Femur (tissue), 1 donor: Measurements from ENCODE around the gene PKN1.
A peak's percentile ranks its signal among the peaks of the same experiment; 100 is the strongest.
"Not testable (repeated sequence)": the region's sequence is repeated elsewhere in the genome, so short reads cannot be mapped to it uniquely, and the experiment has no call there.

Source experiments
- DNase-seq: peaks from one replicate; pipeline ENCODE4 v3.0.0-alpha.2; 2017

The PKN1 gene

DNA sequence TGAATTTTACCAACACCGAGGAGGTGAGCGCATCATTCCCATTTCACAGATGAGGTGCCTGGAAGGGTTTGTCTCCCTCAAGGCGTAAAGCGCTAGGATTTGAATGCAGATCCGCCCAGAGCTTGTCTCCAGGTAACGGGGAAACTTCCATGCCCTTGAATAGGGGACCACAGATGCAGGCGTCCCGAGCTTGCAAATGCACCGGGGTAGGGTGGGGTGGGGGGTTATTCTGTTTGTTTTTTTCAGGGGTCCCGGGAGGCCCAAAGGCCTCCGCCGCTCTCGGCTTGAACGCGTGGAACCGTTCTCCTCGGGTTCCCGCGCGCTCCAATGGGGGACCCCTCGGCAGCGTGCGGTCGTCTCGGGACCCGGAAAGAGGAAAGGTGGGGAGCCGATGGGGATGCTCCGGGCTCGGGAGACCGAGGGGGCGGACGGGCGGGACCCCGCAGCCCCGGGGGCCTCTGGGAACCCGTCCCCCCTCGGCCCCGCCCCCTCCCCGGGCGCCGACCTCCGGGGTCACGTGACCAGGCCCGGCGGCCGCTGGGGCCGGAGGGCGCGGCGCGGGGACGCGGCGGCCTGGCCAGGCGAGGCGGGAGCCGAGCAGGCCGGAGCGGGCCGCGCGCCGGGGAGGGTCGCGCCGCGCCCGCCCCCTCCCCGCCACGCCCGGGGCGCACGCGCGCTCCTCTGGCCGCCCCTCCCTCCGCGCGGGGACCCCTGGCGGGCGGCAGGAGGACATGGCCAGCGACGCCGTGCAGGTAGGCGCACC is at the start of gene PKN1:
Gene PKN1, plus strand, starts transcription at position 516 of the 763 bp plus-strand sequence. Its CDS starts 216 bp downstream, at position 732.
- peak; percentile 69 for DNase-seq

- peak; percentile 49 for DNase-seq
Observed at GRCh38 chr19:14383661-14384555, 49.2 kb upstream of the PKN1 start.

DNA sequence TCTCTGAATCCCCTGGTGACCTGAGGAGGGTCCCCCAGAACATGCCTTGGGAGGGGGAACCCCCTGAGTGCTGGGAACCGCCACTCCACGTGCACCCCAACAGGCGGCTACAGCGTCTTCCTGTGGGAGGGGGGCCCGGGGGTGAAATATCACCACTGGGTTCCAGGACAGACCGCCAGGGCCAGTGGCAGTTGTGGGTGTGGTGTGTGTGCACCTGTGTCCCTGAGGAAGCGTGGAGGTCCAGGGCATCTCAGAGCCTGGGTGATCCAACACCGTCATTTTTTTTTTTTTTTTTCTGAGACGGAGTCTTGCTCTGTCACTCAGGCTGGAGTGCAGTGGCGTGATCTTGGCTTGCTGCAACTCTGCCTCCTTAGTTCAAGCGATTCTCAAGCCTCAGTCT is 47.6 kb upstream of the PKN1 start:
- no peak for DNase-seq

DNA sequence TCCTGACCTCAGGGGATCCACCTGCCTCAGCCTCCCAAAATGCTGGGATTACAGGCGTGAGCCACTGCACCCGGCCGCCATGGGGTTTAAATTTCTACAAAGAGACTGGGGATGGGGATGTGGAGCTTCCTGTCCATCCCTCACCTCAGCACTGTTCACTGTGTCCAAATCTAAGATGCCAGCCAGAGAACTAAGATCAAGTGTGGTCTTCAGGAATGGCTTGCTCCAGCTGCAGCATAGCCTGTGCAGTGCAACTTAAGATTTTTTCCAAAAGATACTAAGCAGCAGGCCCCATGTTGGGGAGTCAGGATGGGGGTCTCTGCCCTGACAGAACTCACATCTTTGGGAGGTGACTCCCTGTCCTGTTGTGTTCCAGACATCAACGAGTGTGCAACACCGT is 42.6 kb upstream of the PKN1 start:
- DNase-seq = no peak

DNA sequence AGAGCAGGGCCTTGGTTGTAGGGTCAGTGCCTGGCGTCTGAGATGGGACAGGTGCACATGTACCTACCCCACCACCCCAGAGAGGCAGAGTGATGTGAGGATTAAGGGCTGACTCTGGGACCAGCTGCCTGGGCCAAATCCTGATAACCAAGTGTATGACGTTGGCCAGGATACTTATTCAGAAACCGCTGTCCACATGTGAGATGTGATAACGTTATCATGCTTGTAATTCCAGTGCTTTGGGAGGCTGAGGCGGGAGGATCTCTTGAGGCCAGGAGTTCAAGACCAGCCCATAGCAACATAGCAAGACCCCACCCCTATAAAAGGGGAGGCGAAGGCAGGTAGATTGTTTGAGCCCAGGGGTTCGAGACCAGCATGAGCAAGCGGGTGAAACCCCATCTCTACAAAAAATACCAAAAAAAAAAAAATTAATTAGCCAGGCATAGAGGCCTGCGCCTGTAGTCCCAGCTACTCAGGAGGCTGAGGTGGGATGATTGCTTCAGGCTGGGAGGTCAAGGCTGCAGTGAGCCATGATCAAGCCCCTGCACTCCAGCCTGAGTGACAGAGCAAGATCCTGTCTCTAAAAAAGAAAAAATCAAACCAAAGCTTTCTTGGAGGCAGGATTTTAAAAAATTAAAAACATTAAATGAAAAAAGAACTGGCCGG is 41.8 kb upstream of the PKN1 start:
- no peak for DNase-seq

GRCh38 chr19:14393329-14393728 is 39.8 kb upstream of the PKN1 start:
- DNase-seq = no peak

- no peak for DNase-seq
Observed at GRCh38 chr19:14394167-14394566, 38.9 kb upstream of the PKN1 start.

GRCh38 chr19:14395262-14395661 is 37.8 kb upstream of the PKN1 start:
- DNase-seq = no peak

- DNase-seq = no peak
Observed at GRCh38 chr19:14395710-14396336, 37.3 kb upstream of the PKN1 start.

GRCh38 chr19:14396730-14397129 is 36.4 kb upstream of the PKN1 start:
- not testable (repeated sequence) for DNase-seq

GRCh38 chr19:14397168-14397567 is 35.9 kb upstream of the PKN1 start:
- DNase-seq = not testable (repeated sequence)

DNA sequence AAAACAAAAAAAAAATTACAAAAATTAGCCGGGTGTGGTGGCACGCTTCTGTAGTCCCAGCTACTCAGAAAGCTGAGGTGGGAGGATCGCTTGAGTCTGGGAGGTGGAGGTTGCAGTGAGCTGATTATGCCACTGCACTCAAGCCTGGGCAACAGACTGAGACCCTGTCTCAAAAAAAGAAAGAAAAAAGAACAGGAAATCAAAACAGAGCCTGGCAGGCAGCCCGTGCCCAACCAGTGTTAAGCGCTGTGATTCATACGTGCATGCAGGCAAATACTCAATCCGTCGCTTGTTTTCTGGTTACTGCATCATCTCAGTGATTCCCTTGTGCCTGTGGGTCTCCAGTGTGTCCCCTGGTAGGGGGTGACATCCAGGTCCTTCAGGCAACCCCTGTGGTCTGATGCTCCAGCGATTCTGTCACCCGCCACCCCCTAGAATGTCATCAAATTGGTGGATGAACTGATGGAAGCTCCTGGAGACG is 32.1 kb upstream of the PKN1 start:
- no peak for DNase-seq

DNA sequence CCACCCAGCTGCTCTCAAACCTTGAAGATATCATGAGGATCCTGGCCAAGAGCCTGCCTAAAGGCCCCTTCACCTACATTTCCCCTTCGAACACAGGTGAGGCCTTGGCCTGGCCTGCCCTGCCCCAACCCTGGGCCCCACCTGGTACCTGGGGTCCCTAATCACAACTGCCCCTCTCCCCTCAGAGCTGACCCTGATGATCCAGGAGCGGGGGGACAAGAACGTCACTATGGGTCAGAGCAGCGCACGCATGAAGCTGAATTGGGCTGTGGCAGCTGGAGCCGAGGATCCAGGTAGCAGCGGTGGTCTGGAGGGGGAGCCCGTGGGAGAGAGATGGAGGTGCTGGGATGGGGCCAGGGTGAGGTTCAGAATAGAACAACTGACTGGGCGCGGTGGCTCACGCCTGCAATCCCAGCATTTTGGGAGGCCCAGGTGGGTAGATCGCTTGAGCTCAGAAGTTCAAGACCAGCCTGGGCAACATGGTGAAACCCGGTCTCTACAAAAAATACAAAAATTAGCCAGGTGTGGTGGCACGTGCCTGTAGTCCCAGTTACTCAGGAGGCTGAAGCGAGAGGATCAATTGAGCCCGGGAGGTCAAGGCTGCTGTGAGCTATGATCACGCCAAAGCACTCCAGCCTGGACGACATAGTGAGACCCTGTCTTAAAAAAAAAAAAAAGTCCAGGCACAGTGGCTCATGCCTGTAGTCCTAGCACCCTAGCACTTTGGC is 31.5 kb upstream of the PKN1 start:
- DNase-seq = no peak

DNA sequence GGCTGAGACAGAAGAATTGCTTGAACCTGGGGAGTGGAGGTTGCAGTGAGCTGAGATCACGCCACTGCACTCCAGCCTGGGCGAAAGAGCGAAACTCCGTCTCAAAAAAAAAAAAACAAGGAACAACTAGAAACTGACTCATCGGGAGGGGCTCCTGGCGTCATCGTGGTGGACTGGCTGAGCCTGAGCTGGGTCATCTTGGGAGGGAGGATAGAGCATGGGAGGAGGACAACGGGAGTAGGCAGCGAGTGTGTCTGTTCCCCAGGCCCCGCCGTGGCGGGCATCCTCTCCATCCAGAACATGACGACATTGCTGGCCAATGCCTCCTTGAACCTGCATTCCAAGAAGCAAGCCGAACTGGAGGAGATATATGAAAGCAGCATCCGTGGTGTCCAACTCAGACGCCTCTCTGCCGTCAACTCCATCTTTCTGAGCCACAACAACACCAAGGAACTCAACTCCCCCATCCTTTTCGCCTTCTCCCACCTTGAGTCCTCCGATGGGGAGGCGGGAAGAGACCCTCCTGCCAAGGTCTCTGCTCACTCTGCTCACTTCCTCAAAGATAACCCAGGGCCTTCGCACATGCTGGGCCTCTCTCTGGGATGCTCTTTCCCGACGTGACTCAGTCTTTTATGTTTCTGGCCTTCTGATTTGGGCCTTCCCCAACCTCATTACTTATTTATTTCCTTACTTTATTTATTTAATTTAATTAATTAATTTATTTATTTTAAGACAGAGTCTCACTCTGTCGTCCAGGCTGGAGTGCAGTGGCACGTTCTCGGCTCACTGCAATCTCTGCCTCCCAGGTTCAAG is 30.6 kb upstream of the PKN1 start:
- DNase-seq = no peak

DNA sequence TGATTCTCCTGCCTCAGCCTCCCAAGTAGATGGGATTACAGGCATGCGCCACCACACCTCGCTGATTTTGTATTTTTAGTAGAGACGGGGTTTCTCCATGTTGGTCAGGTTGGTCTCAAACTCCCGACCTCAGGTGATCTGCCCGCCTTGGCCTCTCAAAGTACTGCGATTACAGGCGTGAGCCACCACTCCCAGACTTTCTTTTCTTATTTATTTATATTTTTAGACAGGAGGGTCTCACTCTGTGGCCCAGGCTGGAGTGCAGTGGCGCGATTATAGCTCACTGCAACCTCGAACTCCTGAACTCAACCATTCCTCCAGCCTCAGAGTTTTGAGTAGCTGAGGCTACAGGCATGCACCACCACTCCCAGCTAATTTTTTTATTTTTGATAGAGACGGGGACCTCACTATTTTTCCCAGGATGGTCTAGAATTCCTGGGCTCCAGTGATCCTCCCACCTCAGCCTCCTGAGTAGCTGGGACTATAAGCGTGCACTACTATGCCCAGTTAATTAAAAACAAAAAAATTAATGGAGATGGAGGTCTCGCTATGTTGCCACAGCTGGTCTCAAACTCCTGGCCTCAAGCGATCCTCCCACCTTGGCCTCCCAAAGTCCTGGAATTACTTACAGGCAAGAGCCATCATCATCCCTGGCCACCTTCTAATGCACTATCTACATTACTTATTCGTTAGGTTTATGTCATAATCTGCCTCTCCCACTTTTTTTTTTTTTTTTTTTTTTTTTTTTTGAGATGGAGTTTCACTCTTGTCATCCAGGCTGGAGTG is 29.8 kb upstream of the PKN1 start:
- DNase-seq = not testable (repeated sequence)

- no peak for DNase-seq
Observed at GRCh38 chr19:14404312-14404711, 28.8 kb upstream of the PKN1 start.

GRCh38 chr19:14405380-14405757 is 27.7 kb upstream of the PKN1 start:
- DNase-seq = no peak

- DNase-seq = peak; percentile 94
Observed at GRCh38 chr19:14405758-14406644, 27.1 kb upstream of the PKN1 start.
